GM12878 (cell line): ENCODE measurements around the gene OR10J5.
"Not testable (repeated sequence)": the region's sequence is repeated elsewhere in the genome, so short reads cannot be mapped to it uniquely, and the experiment has no call there.

Source experiments
- BHLHE40 ChIP-seq, 2 experiments: fragments of 450-650 bp in 1 of 2; IDR thresholded peaks; 2 replicates each; pipeline ENCODE4 v1.6.1; 2011 to 2017; ENCODE audit warnings: low read depth in 2 of 2, borderline replicate concordance in 1 of 2, improper control_type of control experiment in 1 of 2, low read length in 1 of 2, mild to moderate bottlenecking in 1 of 2
- CHD4 ChIP-seq: fragments of 200-600 bp; sonication (generic); IDR thresholded peaks from 2 replicates; pipeline ENCODE4 v1.6.1; 2016; ENCODE audit warnings: mild to moderate bottlenecking
- CREM ChIP-seq: IDR thresholded peaks from 2 replicates; pipeline ENCODE4 v1.6.1; 2014; ENCODE audit warnings: antibody characterized with exemption, low read depth
- DPF2 ChIP-seq: fragments of 450-650 bp; IDR thresholded peaks from 2 replicates; pipeline ENCODE4 v1.6.1; 2017; ENCODE audit warnings: mild to moderate bottlenecking
- ELK1 ChIP-seq: IDR thresholded peaks from 2 replicates; pipeline ENCODE4 v1.6.1; 2012; ENCODE audit warnings: low read depth, low read length, improper control_type of control experiment
- EZH2 ChIP-seq: IDR thresholded peaks from 2 replicates; pipeline ENCODE4 v1.6.1; 2012; ENCODE audit warnings: low read depth, mild to moderate bottlenecking, control low read depth, inconsistent platforms, low read length, borderline replicate concordance; ENCODE audit not compliant: control insufficient read depth
- GABPA ChIP-seq: IDR thresholded peaks from 2 replicates; pipeline ENCODE4 v1.6.1; 2014; ENCODE audit warnings: antibody characterized with exemption, low read depth, mild to moderate bottlenecking, inconsistent platforms
- JUND ChIP-seq: IDR thresholded peaks from 2 replicates; pipeline ENCODE4 v1.6.1; 2012; ENCODE audit warnings: low read depth, mild to moderate bottlenecking, low read length, improper control_type of control experiment, moderate library complexity
- KDM1A ChIP-seq: fragments of 200-600 bp; sonication (generic); IDR thresholded peaks from 2 replicates; pipeline ENCODE4 v1.6.1; 2016; ENCODE audit warnings: borderline replicate concordance
- POLR2A ChIP-seq: IDR thresholded peaks from 2 replicates; pipeline ENCODE4 v1.6.1; 2011; ENCODE audit warnings: low read depth, mild to moderate bottlenecking, low read length
- POLR2AphosphoS5 ChIP-seq: IDR thresholded peaks from 2 replicates; pipeline ENCODE4 v1.6.1; 2011; ENCODE audit warnings: mild to moderate bottlenecking, low read length, inconsistent platforms
- SKIL ChIP-seq: fragments of 450-650 bp; IDR thresholded peaks from 2 replicates; pipeline ENCODE4 v1.6.1; 2017; ENCODE audit warnings: mild to moderate bottlenecking, low read depth, inconsistent platforms; ENCODE audit not compliant: poor library complexity, severe bottlenecking
- SPI1 ChIP-seq: IDR thresholded peaks from 2 replicates; pipeline ENCODE4 v1.6.1; 2011; ENCODE audit warnings: low read depth, mild to moderate bottlenecking, low read length, moderate library complexity, borderline replicate concordance; ENCODE audit not compliant: insufficient read depth
- TF ChIP-seq, protein P1 (sequence below), 3 experiments: IDR thresholded peaks in 2 of 3; conservative IDR thresholded peaks in 1 of 3; 2 replicates each; pipeline ENCODE4 v1.5.1; 2011; ENCODE audit warnings: low read depth in 3 of 3, low read length in 3 of 3, mild to moderate bottlenecking in 3 of 3, control low read depth in 2 of 3, moderate library complexity in 2 of 3, inconsistent platforms in 1 of 3, mixed read lengths in 1 of 3; ENCODE audit not compliant: control insufficient read depth in 2 of 3, insufficient read depth in 1 of 3; ENCODE audit errors: extremely low read depth in 1 of 3

DNA sequence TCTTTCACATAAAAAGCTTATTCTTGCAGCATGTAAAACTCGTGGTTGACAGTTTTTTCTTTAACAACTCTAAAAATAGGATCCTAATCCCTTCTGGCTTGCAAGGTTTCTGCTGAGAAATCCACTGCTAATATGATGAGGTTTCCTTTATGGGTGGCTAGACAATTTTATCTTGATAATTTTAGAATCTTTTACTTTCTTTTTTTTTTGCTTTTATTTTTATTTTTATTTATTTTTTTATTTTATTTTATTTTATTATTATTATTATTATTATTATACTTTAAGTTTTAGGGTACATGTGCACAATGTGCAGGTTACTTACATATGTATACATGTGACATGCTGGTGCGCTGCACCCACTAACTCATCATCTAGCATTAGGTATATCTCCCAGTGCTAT is 11.0 kb downstream of the OR10J5 start:
- TF ChIP-seq POLR2A; CHD4; JUND; DPF2; KDM1A; ELK1; BHLHE40 (IDR thresholded peaks at IDR 0.05; ENCODE audit: borderline replicate concordance in 1 of 2, low read depth in 2 of 2, low read length in 1 of 2); POLR2AphosphoS5; CREM; EZH2; GABPA; SKIL; SPI1: not testable (repeated sequence)
- TF ChIP-seq, protein P1, sequence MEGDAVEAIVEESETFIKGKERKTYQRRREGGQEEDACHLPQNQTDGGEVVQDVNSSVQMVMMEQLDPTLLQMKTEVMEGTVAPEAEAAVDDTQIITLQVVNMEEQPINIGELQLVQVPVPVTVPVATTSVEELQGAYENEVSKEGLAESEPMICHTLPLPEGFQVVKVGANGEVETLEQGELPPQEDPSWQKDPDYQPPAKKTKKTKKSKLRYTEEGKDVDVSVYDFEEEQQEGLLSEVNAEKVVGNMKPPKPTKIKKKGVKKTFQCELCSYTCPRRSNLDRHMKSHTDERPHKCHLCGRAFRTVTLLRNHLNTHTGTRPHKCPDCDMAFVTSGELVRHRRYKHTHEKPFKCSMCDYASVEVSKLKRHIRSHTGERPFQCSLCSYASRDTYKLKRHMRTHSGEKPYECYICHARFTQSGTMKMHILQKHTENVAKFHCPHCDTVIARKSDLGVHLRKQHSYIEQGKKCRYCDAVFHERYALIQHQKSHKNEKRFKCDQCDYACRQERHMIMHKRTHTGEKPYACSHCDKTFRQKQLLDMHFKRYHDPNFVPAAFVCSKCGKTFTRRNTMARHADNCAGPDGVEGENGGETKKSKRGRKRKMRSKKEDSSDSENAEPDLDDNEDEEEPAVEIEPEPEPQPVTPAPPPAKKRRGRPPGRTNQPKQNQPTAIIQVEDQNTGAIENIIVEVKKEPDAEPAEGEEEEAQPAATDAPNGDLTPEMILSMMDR (IDR thresholded peaks at IDR 0.05 in 2 of 3, conservative IDR thresholded peaks at IDR 0.05 in 1 of 3; ENCODE audit: control insufficient read depth in 2 of 3, extremely low read depth in 1 of 3, insufficient read depth in 1 of 3, low read depth in 3 of 3, low read length in 3 of 3), result not testable (repeated sequence)
